LNCaP clone FGC (cell line): ENCODE measurements around the gene DNAJB8.

Experiments
- DNase-seq: peaks from one replicate; pipeline ENCODE4 v3.0.0-alpha.2; 2011; ENCODE audit warnings: low read depth
- H3K4me3 ChIP-seq: 2 replicates; pipeline ENCODE4 v1.5.1; 2011; ENCODE audit warnings: mild to moderate bottlenecking, low read depth, low read length, control low read depth
- CTCF ChIP-seq: IDR thresholded peaks from 2 replicates; pipeline ENCODE4 v1.5.1; 2012; ENCODE audit warnings: mild to moderate bottlenecking; ENCODE audit not compliant: control insufficient read depth, insufficient read depth; ENCODE audit errors: extremely low read depth

DNAJB8 gene

GRCh38 chr3:128495435-128495970, 28.8 kb upstream of the DNAJB8 start:
- DNase-seq = no peak
- H3K4me3 ChIP-seq = no peak overlapping the region
- TF ChIP-seq CTCF = no peak

- TF ChIP-seq CTCF = no peak
- no peak overlapping the region for H3K4me3 ChIP-seq
- DNase-seq = no peak
Measured at GRCh38 chr3:128494367-128494650, 27.6 kb upstream of the DNAJB8 start.

- DNase-seq = no peak
- peak overlapping the region; percentile 94 for H3K4me3 ChIP-seq
Measured at GRCh38 chr3:128493570-128494366, 27.1 kb upstream of the DNAJB8 start.

GRCh38 chr3:128492671-128493569, 26.2 kb upstream of the DNAJB8 start, which contains the start of gene GATA2:
Gene GATA2, minus strand, starts transcription at chr3:128493201. Its CDS starts 6,170 bp downstream, at chr3:128487031.
- TF ChIP-seq CTCF = peak; percentile 49

More at GRCh38 chr3:128493570-128494366, 27.1 kb upstream of the DNAJB8 start:
- TF ChIP-seq CTCF = no peak

GRCh38 chr3:128491941-128492670, 25.4 kb upstream of the DNAJB8 start:
- TF ChIP-seq CTCF = no peak
- peak overlapping the region; percentile 94 for H3K4me3 ChIP-seq
- DNase-seq = no peak

More at GRCh38 chr3:128492671-128493569, 26.2 kb upstream of the DNAJB8 start, which contains the start of gene GATA2:
- peak within 1 kb of the TSS; percentile 94 for H3K4me3 ChIP-seq
- DNase-seq = no peak

GRCh38 chr3:128491691-128491940, 24.9 kb upstream of the DNAJB8 start:
- H3K4me3 ChIP-seq = peak overlapping the region; percentile 94
- no peak for TF ChIP-seq CTCF
- DNase-seq = no peak
